ENCODE results near the gene PNPLA2. TPM values are rescaled to one million over a fixed set of nuclear protein-coding genes. Genes with fewer than 3 reads are reported as not detected.

PNPLA2 gene
- total RNA-seq, 1 donor from 2014 or later: 174 TPM

DNA sequence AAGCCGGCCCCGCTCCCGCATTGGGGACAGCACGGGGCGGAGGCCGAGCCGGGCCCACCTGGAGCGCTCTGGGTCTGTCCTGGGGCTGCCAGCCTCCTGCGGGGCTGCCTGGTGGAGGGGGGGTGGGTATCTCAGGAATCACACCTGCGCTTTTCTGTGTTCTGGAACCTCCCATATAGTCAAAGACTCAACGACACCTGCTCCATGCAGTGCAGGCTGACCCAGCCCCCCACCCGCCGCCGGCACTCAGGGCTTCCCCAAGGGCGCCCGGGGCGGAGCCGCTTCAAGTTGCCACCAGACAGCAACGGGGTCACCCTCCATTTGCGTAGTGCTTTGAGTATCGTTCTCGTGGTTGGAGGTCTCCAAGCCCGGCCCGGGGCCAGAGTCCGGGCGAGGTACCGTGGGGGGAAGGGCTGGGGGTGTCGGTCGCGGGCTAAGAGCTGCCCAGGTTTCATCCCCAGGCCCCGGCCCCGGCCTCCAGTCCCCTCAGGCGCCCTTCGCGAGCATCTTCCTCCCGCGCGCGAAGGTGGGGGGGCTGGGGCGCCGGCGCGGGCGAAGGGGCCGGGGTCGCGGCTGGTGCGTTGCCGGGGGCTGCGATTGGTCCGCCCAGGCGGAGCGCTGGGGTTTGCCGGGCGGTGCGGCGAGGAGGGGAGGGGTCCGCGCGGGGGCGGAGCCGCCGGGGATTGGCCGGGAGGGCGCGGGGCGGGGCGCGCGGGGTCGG, 30.6 kb downstream of the PNPLA2 start:
- DNase-seq (ENCODE audit: low spot score) (no peak), ATAC-seq (no peak)
- intact Hi-C loops (cut with DNase I): no loop called here

- ATAC-seq (no peak), DNase-seq (ENCODE audit: low spot score) (no peak)
- intact Hi-C loops (cut with DNase I): loop anchor here (5.0 kb wide), 1 partner anchor 202 kb away; no protein-coding TSS in a partner anchor
Measured at GRCh38 chr11:849951-850774, 31.4 kb downstream of the PNPLA2 start.

GRCh38 chr11:850775-851763, 32.4 kb downstream of the PNPLA2 start:
- intact Hi-C loops (cut with DNase I): loop anchor here (5.0 kb wide), 1 partner anchor 201 kb away; no protein-coding TSS in a partner anchor
- no peak for DNase-seq (ENCODE audit: low spot score)
- ATAC-seq: peak; percentile 1

- no peak for ATAC-seq
- no peak for DNase-seq (ENCODE audit: low spot score)
- intact Hi-C loops (cut with DNase I): loop anchor here (5.0 kb wide), 1 partner anchor 200 kb away; no protein-coding TSS in a partner anchor
Measured at GRCh38 chr11:852762-853161, 34.0 kb downstream of the PNPLA2 start.

GRCh38 chr11:853682-854448, 35.2 kb downstream of the PNPLA2 start:
- no peak for DNase-seq (ENCODE audit: low spot score)
- intact Hi-C loops (cut with DNase I): loop anchor here (5.0 kb wide), 1 partner anchor 198 kb away; no protein-coding TSS in a partner anchor
- no peak for ATAC-seq

DNA sequence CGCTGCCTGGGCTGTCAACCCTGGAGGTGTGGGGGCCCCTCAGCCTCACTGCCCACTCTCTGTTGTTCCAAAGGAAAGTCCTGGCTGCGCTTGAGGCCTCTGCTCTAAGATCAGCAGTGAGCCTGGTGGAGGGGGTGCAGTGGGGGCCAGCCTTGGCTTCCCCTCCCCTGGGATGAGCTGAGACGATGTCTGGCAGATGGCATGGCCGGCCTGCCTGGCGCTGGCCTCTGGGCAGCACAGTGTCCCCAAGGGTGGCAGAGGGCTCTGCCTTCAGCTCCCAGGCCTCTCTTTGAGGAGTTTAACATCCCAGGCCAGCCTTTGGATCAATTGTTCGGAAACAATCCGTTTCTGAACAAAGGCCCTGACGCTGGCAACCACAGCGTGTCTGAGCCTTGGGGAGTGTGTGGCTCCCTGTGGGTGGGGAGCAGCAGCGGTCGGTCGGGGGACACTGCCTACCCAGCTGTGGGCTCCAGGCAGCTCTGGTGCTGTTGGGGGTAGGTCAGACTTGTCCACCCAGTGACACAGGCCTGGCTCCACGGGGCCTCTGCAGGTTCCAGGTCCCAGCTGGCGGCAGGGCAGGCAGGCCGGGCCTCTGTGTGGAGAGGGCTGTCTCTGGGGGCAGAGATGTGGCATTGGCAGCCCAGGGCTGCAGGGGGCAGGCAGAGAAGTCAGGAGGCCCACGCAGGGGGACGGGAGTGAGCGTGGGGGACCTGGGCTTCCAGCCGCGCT, 36.1 kb downstream of the PNPLA2 start:
- ATAC-seq: no peak
- intact Hi-C loops (cut with DNase I): loop anchor here (5.0 kb wide), 1 partner anchor 198 kb away; no protein-coding TSS in a partner anchor
- no peak for DNase-seq (ENCODE audit: low spot score)

- intact Hi-C loops (cut with DNase I): no loop called here
- DNase-seq (ENCODE audit: low spot score) (no peak), ATAC-seq (no peak)
Measured at GRCh38 chr11:855330-855674, 36.6 kb downstream of the PNPLA2 start.

GRCh38 chr11:855796-856195, 37.1 kb downstream of the PNPLA2 start:
- intact Hi-C loops (cut with DNase I): no loop called here
- no peak for ATAC-seq

DNA sequence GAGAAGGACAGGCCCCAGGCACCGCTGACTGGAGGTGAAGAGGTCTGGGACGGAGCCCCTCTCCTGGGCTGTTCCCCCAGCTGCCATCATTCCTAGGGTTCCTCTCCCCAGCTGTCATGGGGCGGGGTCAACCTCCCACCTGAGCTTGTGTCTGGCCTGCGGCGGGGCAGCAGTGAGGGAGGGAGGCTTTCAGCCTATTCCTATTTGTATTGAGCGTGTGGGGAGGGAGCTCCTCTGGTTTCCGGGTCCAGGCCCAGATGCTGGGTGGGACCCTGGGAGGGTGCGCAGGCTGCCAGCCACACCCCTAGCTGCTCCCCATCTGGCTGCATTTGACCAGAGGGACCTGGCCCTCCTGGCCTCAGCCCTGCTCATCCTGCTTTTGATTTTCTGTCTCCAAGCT, 37.7 kb downstream of the PNPLA2 start:
- intact Hi-C loops (cut with DNase I): no loop called here
- no peak for DNase-seq (ENCODE audit: low spot score)
- no peak for ATAC-seq

More at GRCh38 chr11:855796-856195, 37.1 kb downstream of the PNPLA2 start:
- no peak for DNase-seq (ENCODE audit: low spot score)

- DNase-seq (ENCODE audit: low spot score) (no peak), ATAC-seq (no peak)
- intact Hi-C loops (cut with DNase I): no loop called here
Measured at GRCh38 chr11:858053-858761, 39.5 kb downstream of the PNPLA2 start.

DNA sequence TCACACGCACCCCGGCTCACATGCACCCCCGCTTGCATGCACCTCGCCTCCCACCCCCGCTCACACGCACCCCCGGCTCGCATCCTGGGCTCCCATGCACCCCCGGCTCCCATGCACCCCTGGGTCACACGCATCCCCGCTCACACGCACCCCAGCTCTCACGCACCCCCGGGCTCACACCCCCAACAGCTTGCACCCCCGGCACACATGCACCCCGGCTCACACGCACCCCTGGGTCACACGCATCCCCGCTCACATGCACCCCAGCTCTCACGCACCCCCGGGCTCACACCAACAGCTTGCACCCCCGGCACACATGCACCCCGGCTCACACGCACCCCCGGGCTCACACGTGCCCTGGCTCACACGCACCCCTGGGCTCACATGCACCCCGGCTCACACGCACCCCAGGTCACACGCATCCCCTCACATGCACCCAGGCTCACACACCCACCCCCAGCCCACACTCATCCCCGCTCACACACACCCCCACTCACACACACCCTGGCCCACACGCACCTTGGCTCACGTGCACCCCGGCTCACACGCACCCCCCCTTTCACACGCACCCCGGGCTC, 40.1 kb downstream of the PNPLA2 start:
- no peak for ATAC-seq
- DNase-seq (ENCODE audit: low spot score): no peak
- intact Hi-C loops (cut with DNase I): no loop called here

DNA sequence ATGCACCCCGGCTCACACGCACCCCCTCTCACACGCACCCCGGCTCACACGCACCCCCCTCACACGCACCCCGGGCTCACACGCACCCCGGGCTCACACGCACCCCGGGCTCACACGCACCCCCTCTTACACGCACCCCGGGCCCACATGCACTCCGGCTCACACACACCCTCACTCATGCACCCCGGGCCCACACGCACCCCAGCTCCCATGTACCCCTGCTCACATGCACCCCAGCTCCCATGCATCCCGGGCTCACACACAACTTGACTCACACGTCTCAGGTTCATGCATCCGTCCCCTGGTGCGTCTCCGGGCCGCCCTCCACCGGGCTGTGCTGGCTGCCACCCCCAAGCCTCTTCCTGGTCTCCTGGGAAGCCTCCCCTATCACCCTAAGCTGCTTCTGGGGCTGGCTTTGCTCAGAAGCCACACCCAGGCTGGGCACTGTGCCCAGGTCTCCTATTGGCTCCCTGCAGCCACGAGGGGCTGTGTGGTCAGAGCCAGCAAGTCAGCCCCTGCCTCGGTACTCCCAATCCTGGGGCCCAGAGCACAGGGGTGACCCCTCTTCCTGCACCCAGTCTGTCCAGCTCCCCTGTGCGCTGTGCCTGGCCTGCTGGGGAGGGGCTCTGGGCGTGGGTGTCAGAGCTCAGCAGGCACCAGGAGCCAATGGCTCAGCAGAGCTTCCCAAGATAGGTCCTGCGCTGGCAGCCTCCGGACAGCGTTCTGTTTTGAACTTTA, 40.8 kb downstream of the PNPLA2 start:
- ATAC-seq: peak; percentile 71
- intact Hi-C loops (cut with DNase I): no loop called here
- DNase-seq (ENCODE audit: low spot score): peak; percentile 89

DNA sequence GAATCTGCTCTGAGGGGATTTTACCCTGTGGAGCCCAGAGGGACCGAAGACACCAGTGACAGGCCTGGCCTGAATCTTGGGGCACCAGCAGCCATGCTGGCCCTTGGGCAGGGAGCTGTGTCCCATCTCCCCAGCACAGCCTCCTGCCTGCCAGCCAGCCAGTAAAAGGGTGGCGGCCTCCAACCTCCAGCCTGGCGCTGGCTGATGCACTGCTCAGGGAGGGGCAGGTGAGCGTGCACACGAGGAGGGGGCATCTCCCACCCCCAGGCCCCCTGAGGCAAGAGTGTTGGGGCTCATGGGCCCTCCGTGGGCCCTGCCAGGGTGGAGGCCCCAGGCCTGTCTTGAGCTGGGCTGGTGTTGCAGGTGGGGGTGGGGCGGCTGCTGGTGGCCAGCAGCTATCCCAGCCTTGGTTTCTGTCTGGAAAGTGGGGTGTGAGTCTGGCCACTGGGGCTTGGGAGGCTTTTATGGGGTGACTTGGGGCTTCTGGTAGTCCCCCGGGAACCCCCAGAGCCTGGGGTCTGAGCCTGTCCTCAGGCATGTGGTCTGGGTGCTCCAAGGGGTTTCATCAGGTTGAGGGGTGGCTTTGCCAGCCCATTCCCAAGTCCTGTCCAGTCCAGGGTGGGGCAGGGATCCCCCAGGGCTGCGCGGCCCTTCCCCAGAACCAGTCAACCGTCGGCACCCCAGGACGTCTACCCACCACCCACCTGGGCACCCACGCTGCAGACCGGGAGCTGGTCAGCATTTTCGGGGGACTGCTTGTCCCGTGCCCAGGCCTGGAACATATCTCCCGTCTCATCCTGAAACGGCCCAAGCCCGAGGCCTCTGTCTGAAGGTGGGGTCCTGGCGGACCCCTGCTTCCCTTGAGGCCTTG, 41.8 kb downstream of the PNPLA2 start:
- intact Hi-C loops (cut with DNase I): no loop called here
- ATAC-seq: no peak
- no peak for DNase-seq (ENCODE audit: low spot score)

GRCh38 chr11:861105-861479, 42.4 kb downstream of the PNPLA2 start:
- intact Hi-C loops (cut with DNase I): no loop called here

GRCh38 chr11:862081-862661, 43.5 kb downstream of the PNPLA2 start:
- intact Hi-C loops (cut with DNase I): no loop called here
- DNase-seq (ENCODE audit: low spot score): no peak
- peak; percentile 8 for ATAC-seq

More at GRCh38 chr11:861105-861479, 42.4 kb downstream of the PNPLA2 start:
- ATAC-seq (no peak), DNase-seq (ENCODE audit: low spot score) (no peak)

Data from sciatic nerve (tissue), 2 donors.